OCI-LY1 (cell line): Measurements from ENCODE around the gene SOX30.

Source experiments
- H2AFZ ChIP-seq: fragments of 200-600 bp; sonication (generic), shearing (Covaris generic); 2 replicates; pipeline ENCODE4 v1.6.0; 2014; ENCODE audit warnings: antibody characterized with exemption, mild to moderate bottlenecking, low read length
- H3F3A ChIP-seq: fragments of 200-600 bp; sonication (generic), shearing (Covaris generic); 2 replicates; pipeline ENCODE4 v1.6.0; 2014; ENCODE audit warnings: mild to moderate bottlenecking, antibody characterized with exemption, low read length, moderate library complexity; ENCODE audit not compliant: insufficient read depth
- H3K27ac ChIP-seq: fragments of 200-600 bp; sonication (generic); 2 replicates; pipeline ENCODE4 v1.5.1; 2014; ENCODE audit warnings: low read length, mixed run types, mild to moderate bottlenecking, low read depth; ENCODE audit not compliant: poor library complexity, severe bottlenecking
- H3K27me3 ChIP-seq: fragments of 200-600 bp; sonication (generic); 2 replicates; pipeline ENCODE4 v1.6.0; 2014; ENCODE audit warnings: antibody characterized with exemption, mild to moderate bottlenecking, low read length, moderate library complexity; ENCODE audit not compliant: insufficient read depth
- H3K36me3 ChIP-seq: fragments of 200-600 bp; sonication (generic); 2 replicates; pipeline ENCODE4 v1.6.1; 2014; ENCODE audit warnings: mild to moderate bottlenecking, antibody characterized with exemption, low read length, moderate library complexity, mixed read lengths; ENCODE audit not compliant: insufficient read depth
- H3K4me1 ChIP-seq: fragments of 200-600 bp; sonication (generic); 2 replicates; pipeline ENCODE4 v1.5.1; 2014; ENCODE audit warnings: mild to moderate bottlenecking, low read length, moderate library complexity; ENCODE audit not compliant: insufficient read depth, severe bottlenecking
- H3K4me2 ChIP-seq: fragments of 200-600 bp; sonication (generic), shearing (Covaris generic); 2 replicates; pipeline ENCODE4 v1.6.1; 2014; ENCODE audit warnings: low read length
- H3K4me3 ChIP-seq: fragments of 200-600 bp; sonication (generic); 2 replicates; pipeline ENCODE4 v1.5.1; 2014; ENCODE audit warnings: low read length, low read depth, mild to moderate bottlenecking, mixed read lengths; ENCODE audit not compliant: poor library complexity, severe bottlenecking
- H3K79me2 ChIP-seq: fragments of 200-600 bp; shearing (Covaris generic); 2 replicates; pipeline ENCODE4 v1.6.1; 2016; ENCODE audit warnings: mixed run types, low read length, mixed read lengths; ENCODE audit not compliant: insufficient read depth
- H3K9ac ChIP-seq: fragments of 200-600 bp; sonication (generic), shearing (Covaris generic); 2 replicates; pipeline ENCODE4 v1.6.1; 2014; ENCODE audit warnings: mild to moderate bottlenecking, low read length, mixed read lengths
- H3K9me2 ChIP-seq: fragments of 200-600 bp; sonication (generic), shearing (Covaris generic); 2 replicates; pipeline ENCODE4 v1.6.1; 2014; ENCODE audit warnings: low read depth, mild to moderate bottlenecking, low read length, mixed read lengths
- H3K9me3 ChIP-seq: fragments of 200-600 bp; shearing (Covaris generic); 2 replicates; pipeline ENCODE4 v1.6.1; 2014; ENCODE audit warnings: low read length, mixed read lengths
- H4K20me1 ChIP-seq: fragments of 200-600 bp; sonication (generic), shearing (Covaris generic); 2 replicates; pipeline ENCODE4 v1.6.0; 2016; ENCODE audit warnings: mild to moderate bottlenecking, low read length; ENCODE audit not compliant: insufficient read depth
- CTCF ChIP-seq: fragments of 200-600 bp; sonication (generic), shearing (Covaris generic); IDR thresholded peaks from 2 replicates; pipeline ENCODE4 v1.5.1; 2017; ENCODE audit warnings: mild to moderate bottlenecking, antibody characterized with exemption, low read length, moderate library complexity, mixed read lengths
- EZH2 ChIP-seq: fragments of 200-600 bp; sonication (generic), shearing (Covaris generic); IDR thresholded peaks from 2 replicates; pipeline ENCODE4 v1.8.0; 2017; ENCODE audit warnings: borderline replicate concordance, mixed run types, mild to moderate bottlenecking, antibody characterized with exemption, low read length, moderate library complexity, mixed read lengths

The SOX30 gene

DNA sequence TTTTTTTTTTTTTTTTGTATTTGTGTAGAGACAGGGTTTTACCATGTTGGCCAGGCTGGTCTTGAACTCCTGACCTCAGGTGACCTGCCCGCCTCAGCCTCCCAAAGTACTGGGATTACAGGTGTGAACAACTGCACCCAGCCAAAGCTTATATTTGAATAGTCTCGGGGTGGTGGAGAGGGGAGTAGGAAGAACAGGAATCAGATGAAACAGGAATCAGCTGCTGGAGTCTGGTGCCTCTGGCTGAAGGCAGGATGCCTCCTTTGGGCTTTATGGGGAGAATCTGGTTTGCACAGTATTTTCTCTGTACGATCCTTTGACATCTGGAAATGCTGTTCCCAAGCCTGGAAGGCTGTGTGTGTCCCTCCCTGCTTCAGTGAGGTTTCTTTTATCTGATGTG is 30.0 kb upstream of the SOX30 start:
- H3K9me3 ChIP-seq: no peaks in the 10 kb centered on the region
- H3K4me3 ChIP-seq: no peak overlapping the region
- no peak overlapping the region for H3K4me2 ChIP-seq
- no peak overlapping the region for H2AFZ ChIP-seq
- H4K20me1 ChIP-seq: no peaks in the 10 kb centered on the region
- H3K9ac ChIP-seq: no peak overlapping the region
- no peaks in the 10 kb centered on the region for H3K9me2 ChIP-seq
- H3K79me2 ChIP-seq: no peaks in the 10 kb centered on the region
- no peaks in the 10 kb centered on the region for H3K4me1 ChIP-seq
- H3K27me3 ChIP-seq: no peaks in the 10 kb centered on the region
- no peak overlapping the region for H3K27ac ChIP-seq
- H3F3A ChIP-seq: no peaks in the 10 kb centered on the region
- no peak for TF ChIP-seq CTCF
- no peak for TF ChIP-seq EZH2
- H3K36me3 ChIP-seq: no peaks in the 10 kb centered on the region

GRCh38 chr5:157681048-157681447 is 28.8 kb upstream of the SOX30 start:
- TF ChIP-seq EZH2 (no peak), CTCF (no peak)
- Histone ChIP-seq H3K9me2 (no peaks in the 10 kb centered on the region), H3K4me2 (no peak overlapping the region), H3K27me3 (no peaks in the 10 kb centered on the region), H3K27ac (no peak overlapping the region), H3F3A (no peaks in the 10 kb centered on the region), H3K4me3 (no peak overlapping the region), H3K9me3 (no peaks in the 10 kb centered on the region), H2AFZ (no peak overlapping the region), H3K79me2 (no peaks in the 10 kb centered on the region), H3K36me3 (no peaks in the 10 kb centered on the region), H3K4me1 (no peaks in the 10 kb centered on the region), H3K9ac (no peak overlapping the region), H4K20me1 (no peaks in the 10 kb centered on the region)

DNA sequence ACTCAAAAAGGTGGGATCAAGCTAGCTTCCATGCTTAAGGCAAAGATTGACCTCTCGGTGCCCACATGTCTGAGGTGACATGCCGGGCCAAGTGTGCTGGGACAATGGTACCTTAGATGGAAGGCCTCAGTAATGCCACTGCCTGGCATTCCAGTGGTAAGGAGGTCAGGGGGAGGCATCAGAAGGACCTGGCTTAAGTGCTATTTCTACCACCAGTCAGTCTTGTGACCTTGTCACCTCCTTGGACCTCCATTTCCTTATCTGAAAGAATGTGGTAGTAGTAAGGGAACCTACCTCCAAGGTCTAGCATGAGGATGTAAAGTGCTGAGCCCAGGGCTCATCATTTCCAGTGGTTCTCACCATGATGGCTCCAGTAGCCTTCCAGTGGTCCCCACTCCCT is 28.0 kb upstream of the SOX30 start:
- Histone ChIP-seq H3K9me3 (no peaks in the 10 kb centered on the region), H3K4me2 (no peak overlapping the region), H3K9ac (no peak overlapping the region), H3K4me1 (no peaks in the 10 kb centered on the region), H3K79me2 (no peaks in the 10 kb centered on the region), H3K27ac (no peak overlapping the region), H4K20me1 (no peaks in the 10 kb centered on the region), H3K36me3 (no peaks in the 10 kb centered on the region), H3K9me2 (no peaks in the 10 kb centered on the region), H3K4me3 (no peak overlapping the region), H3K27me3 (no peaks in the 10 kb centered on the region), H3F3A (no peaks in the 10 kb centered on the region), H2AFZ (no peak overlapping the region)
- TF ChIP-seq CTCF: no peak
- no peak for TF ChIP-seq EZH2
